ENCODE data around the gene TRERF1. TPM values are rescaled to one million over a fixed set of nuclear protein-coding genes. Genes with fewer than 3 reads are reported as not detected.

The TRERF1 gene
- total RNA-seq, 1 experiment from 2014 or later, result 0.39 TPM

GRCh38 chr6:42391441-42391840, 60.3 kb downstream of the TRERF1 start:
- H3K36me3 Mint-ChIP-seq (ENCODE audit: insufficient read depth, unreplicated experiment), result no peaks in the 10 kb centered on the region
- no peak overlapping the region for H3K27ac Mint-ChIP-seq (ENCODE audit: unreplicated experiment)
- no peak for DNase-seq
- no peak overlapping the region for H3K4me3 Mint-ChIP-seq (ENCODE audit: unreplicated experiment)
- peaks cover 13% of the 10 kb centered on the region for H3K4me1 Mint-ChIP-seq (ENCODE audit: low read depth, unreplicated experiment)
- ChIA-PET POLR2A (no interaction called here), CTCF (interaction anchor here (0.5 kb wide), 1 partner anchor 16 kb away, joined by 6 read pairs; no protein-coding TSS in a partner anchor)
- peaks cover 10% of the 10 kb centered on the region for H3K4me1 ChIP-seq
- intact Hi-C loops (cut with micrococcal nuclease; ENCODE audit: unreplicated experiment), result no loop called here
- H3K9me3 Mint-ChIP-seq (ENCODE audit: unreplicated experiment), result no peaks in the 10 kb centered on the region
- no peaks in the 10 kb centered on the region for H3K27me3 Mint-ChIP-seq (ENCODE audit: insufficient read depth, unreplicated experiment)
- H3K36me3 ChIP-seq (ENCODE audit: control insufficient read depth, insufficient read depth, low read length), result no peaks in the 10 kb centered on the region
- H3K27me3 ChIP-seq (replicated peaks; ENCODE audit: control insufficient read depth, insufficient read depth, low read length), result no peaks in the 10 kb centered on the region
- no peak overlapping the region for H3K4me3 ChIP-seq (ENCODE audit: low read depth, low read length)
- no TSS peak for BruUV-seq (replicated peaks)
- H3K9me3 ChIP-seq, result no peaks in the 10 kb centered on the region
- no peak for TF ChIP-seq CTCF (IDR thresholded peaks at IDR 0.05; ENCODE audit: insufficient read depth in 1 of 2, low read depth in 1 of 2, low read length in 1 of 2, severe bottlenecking in 1 of 2, unreplicated experiment in 1 of 2)

- Histone ChIP-seq H3K9me3 (no peaks in the 10 kb centered on the region), H3K4me1 (peaks cover 10% of the 10 kb centered on the region), H3K4me3 (ENCODE audit: low read depth, low read length) (no peak overlapping the region), H3K27me3 (replicated peaks; ENCODE audit: control insufficient read depth, insufficient read depth, low read length) (no peaks in the 10 kb centered on the region), H3K36me3 (ENCODE audit: control insufficient read depth, insufficient read depth, low read length) (no peaks in the 10 kb centered on the region)
- ChIA-PET POLR2A (no interaction called here), CTCF (no interaction called here)
- Mint-ChIP-seq H3K4me1 (ENCODE audit: low read depth, unreplicated experiment) (peaks cover 13% of the 10 kb centered on the region), H3K27ac (ENCODE audit: unreplicated experiment) (no peak overlapping the region), H3K27me3 (ENCODE audit: insufficient read depth, unreplicated experiment) (peaks cover 2% of the 10 kb centered on the region), H3K4me3 (ENCODE audit: unreplicated experiment) (no peak overlapping the region), H3K9me3 (ENCODE audit: unreplicated experiment) (no peaks in the 10 kb centered on the region), H3K36me3 (ENCODE audit: insufficient read depth, unreplicated experiment) (no peaks in the 10 kb centered on the region)
- intact Hi-C loops (cut with micrococcal nuclease; ENCODE audit: unreplicated experiment), result no loop called here
- TF ChIP-seq CTCF (IDR thresholded peaks at IDR 0.05; ENCODE audit: insufficient read depth in 1 of 2, low read depth in 1 of 2, low read length in 1 of 2, severe bottlenecking in 1 of 2, unreplicated experiment in 1 of 2), result no peak
- DNase-seq, result no peak
- no TSS peak for BruUV-seq (replicated peaks)
These were observed 61.3 kb downstream of the TRERF1 start for GRCh38 chr6:42390228-42390934.

GRCh38 chr6:42389736-42390135, 62.0 kb downstream of the TRERF1 start:
- Histone ChIP-seq H3K4me3 (ENCODE audit: low read depth, low read length) (no peak overlapping the region), H3K27me3 (replicated peaks; ENCODE audit: control insufficient read depth, insufficient read depth, low read length) (no peaks in the 10 kb centered on the region), H3K4me1 (peaks cover 10% of the 10 kb centered on the region), H3K9me3 (no peaks in the 10 kb centered on the region), H3K36me3 (ENCODE audit: control insufficient read depth, insufficient read depth, low read length) (no peaks in the 10 kb centered on the region)
- no peak for DNase-seq
- no TSS peak for BruUV-seq (replicated peaks)
- no peak overlapping the region for H3K4me3 Mint-ChIP-seq (ENCODE audit: unreplicated experiment)
- peaks cover 2% of the 10 kb centered on the region for H3K27me3 Mint-ChIP-seq (ENCODE audit: insufficient read depth, unreplicated experiment)
- no peaks in the 10 kb centered on the region for H3K36me3 Mint-ChIP-seq (ENCODE audit: insufficient read depth, unreplicated experiment)
- H3K4me1 Mint-ChIP-seq (ENCODE audit: low read depth, unreplicated experiment), result peaks cover 13% of the 10 kb centered on the region
- no peaks in the 10 kb centered on the region for H3K9me3 Mint-ChIP-seq (ENCODE audit: unreplicated experiment)
- intact Hi-C loops (cut with micrococcal nuclease; ENCODE audit: unreplicated experiment), result no loop called here
- ChIA-PET POLR2A (no interaction called here), CTCF (interaction anchor here (0.6 kb wide), 1 partner anchor 787 kb away, joined by 3 read pairs; no protein-coding TSS in a partner anchor)
- TF ChIP-seq CTCF (IDR thresholded peaks at IDR 0.05; ENCODE audit: insufficient read depth in 1 of 2, low read depth in 1 of 2, low read length in 1 of 2, severe bottlenecking in 1 of 2, unreplicated experiment in 1 of 2), result no peak
- H3K27ac Mint-ChIP-seq (ENCODE audit: unreplicated experiment), result no peak overlapping the region

Measured in Caco-2 (cell line).